GM10266 (cell line): ENCODE measurements around the gene AHDC1.

ENCODE experiments used
- DNase-seq: peaks from one replicate; pipeline ENCODE4 v3.0.0; 2012; ENCODE audit errors: extremely low spot score
- TF ChIP-seq, protein P1 (sequence below): IDR thresholded peaks from 2 replicates; pipeline ENCODE4 v1.5.1; 2012; ENCODE audit warnings: mild to moderate bottlenecking, low read depth; ENCODE audit not compliant: control insufficient read depth, insufficient read depth; ENCODE audit errors: missing control alignments

AHDC1 gene

DNA sequence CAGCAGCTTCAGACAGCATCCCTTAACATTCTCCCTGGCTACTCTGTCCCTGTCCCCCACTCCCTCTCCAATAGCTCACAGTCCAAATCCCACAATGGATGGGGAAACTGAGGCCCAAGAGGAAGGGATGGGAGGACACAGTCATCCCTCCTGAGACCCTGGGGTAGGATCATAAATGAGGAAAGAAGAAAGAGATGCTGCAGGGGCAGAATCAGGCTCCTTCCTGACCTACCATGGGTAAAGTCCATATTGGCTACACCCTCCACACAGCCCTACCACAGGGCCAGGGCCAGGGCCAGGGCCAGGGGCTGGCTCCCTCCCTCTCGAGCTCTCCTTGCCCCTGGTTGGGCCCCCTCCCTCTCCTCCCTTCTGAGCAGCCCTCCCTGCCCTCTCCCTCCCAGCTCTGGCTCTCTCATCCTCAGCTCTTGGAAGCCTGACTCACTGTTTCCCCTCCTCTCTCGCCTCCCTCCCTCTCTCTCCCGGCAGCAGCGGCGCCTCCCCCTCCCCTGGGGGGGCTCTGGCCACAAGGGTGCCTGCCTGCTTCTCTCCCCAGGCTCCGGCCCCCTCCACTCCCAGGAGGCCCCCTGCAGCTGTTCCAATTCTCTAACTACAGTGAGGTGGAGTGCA, 4.9 kb downstream of the AHDC1 start:
- TF ChIP-seq, protein P1, sequence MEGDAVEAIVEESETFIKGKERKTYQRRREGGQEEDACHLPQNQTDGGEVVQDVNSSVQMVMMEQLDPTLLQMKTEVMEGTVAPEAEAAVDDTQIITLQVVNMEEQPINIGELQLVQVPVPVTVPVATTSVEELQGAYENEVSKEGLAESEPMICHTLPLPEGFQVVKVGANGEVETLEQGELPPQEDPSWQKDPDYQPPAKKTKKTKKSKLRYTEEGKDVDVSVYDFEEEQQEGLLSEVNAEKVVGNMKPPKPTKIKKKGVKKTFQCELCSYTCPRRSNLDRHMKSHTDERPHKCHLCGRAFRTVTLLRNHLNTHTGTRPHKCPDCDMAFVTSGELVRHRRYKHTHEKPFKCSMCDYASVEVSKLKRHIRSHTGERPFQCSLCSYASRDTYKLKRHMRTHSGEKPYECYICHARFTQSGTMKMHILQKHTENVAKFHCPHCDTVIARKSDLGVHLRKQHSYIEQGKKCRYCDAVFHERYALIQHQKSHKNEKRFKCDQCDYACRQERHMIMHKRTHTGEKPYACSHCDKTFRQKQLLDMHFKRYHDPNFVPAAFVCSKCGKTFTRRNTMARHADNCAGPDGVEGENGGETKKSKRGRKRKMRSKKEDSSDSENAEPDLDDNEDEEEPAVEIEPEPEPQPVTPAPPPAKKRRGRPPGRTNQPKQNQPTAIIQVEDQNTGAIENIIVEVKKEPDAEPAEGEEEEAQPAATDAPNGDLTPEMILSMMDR = no peak
- DNase-seq = no peak

DNA sequence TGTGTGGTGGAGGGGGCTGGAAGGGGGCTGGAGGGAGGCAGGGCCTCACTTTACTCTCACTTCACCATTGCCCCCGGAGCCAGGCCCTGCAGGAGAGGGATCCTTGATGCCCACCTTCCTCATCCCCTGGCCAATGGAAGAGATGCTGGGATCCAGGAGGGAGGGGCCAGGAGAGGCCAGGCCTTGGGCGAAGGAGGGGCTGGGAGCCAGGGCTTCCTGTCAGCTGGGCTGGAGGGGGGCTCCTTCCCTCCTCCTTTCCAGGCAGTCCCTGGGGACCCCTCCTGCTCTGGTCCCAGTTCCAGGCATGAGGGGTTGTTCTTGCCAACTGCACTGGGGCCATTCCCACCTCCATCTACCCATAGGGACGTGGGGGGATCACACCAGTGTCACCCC, 5.7 kb downstream of the AHDC1 start:
- no peak for DNase-seq

DNA sequence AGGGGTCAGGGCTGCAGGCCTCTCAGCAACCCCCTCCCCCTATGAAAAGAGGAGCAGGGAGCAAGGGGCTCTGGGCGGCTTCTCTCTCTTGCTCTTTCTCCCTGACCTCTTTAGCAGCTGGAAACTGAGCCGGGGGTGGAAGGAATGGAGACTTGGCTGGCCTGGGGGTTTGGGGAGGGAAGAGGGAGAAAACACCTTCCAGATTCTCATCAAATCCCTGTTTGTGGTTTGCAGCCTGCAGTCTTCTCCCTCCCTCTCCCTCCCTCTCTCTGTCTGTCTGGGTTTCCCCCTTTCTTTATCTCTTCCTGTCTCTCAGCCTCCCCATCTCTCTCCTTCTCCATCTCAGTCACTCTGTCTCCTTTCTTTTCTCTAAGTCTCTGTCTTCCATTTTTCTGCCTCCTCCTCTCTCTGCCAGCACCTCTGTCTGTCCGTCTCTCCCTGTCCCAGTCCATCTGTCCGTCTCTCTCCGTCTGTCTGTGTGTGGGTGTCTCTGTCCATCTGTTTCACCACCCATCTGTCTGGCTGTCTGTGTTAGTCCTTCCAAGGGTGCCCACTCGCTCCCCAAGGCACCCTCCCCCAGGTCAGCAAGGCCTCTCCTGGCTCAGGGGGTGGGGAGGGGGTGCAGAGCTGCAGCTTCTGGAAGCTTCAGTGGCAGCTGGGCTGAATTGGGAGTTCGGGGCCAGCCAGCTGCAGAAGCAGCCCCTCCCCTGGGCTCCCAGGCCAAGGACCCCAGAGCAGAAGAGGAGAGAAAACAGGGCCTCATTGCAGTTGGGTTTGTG, 6.2 kb downstream of the AHDC1 start:
- DNase-seq = no peak

More for the DNA sequence above, 5.7 kb downstream of the AHDC1 start:
- TF ChIP-seq, protein P1 = no peak

DNA sequence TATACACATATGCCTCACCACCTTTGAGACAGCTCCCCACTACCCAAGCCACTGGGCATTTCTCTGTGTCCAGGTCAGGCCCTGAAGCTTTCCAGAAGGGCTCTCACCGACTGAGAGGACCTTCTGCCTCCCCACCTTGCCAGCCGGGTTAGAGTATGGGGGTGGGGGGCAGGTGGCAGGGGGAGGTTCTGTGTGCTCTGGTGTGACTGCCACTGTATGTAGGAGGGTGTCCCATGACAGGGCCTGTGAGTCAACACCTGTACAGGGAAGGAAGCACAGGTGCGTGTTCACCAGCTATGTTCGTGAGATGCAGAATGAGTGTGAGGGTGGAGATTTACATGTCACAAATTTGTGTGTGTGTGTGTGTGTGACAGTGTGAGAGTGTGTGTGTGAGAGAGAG, 7.0 kb downstream of the AHDC1 start:
- no peak for DNase-seq
- TF ChIP-seq, protein P1 = no peak

More for the DNA sequence above, 6.2 kb downstream of the AHDC1 start:
- TF ChIP-seq, protein P1 = no peak

DNA sequence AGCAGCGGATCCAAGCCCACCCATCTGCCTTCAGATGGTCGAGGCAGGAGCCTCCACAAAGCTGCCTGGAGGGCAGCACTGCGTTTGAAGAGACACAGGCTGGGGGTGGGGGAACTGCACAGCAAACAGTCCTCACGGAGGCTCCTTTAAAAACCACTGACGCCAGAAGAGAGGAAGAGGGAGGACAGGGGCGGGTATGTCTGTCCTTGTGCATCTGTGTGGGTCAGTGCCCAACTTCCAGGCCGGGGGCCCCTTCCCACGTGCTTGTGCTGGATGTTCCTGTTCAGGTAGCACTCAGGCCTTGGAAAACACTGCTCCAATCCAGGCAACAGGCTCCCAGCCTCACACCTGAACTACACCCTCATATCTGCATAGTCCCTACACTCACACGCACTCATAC, 7.7 kb downstream of the AHDC1 start:
- TF ChIP-seq, protein P1 = no peak
- DNase-seq = no peak

DNA sequence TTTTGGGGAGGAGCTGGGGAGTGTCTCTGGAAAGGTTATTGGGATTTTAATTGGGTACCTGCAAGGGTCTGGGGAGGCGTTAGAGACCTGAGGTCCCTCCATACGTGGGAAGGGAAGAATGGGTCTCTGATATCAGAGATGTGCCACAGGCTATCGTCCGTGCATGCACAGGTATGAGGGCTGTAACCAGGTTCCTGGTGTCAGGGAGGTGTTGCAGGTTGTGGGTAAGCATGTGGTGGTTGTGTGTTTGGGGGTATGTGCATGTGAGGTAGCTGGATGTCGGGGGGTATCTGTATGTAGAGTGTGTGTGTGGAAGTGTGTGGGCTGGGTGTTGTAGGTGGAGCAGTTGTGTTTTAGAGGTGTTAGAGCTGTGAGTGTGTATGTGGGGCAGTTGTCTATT, 8.3 kb downstream of the AHDC1 start:
- TF ChIP-seq, protein P1 = no peak
- DNase-seq = no peak
